NCI-H226 (cell line): ENCODE measurements around the gene MISP3.

Source experiments
- DNase-seq: peaks from one replicate; pipeline ENCODE4 v3.0.0-alpha.2; 2015

The MISP3 gene

DNA sequence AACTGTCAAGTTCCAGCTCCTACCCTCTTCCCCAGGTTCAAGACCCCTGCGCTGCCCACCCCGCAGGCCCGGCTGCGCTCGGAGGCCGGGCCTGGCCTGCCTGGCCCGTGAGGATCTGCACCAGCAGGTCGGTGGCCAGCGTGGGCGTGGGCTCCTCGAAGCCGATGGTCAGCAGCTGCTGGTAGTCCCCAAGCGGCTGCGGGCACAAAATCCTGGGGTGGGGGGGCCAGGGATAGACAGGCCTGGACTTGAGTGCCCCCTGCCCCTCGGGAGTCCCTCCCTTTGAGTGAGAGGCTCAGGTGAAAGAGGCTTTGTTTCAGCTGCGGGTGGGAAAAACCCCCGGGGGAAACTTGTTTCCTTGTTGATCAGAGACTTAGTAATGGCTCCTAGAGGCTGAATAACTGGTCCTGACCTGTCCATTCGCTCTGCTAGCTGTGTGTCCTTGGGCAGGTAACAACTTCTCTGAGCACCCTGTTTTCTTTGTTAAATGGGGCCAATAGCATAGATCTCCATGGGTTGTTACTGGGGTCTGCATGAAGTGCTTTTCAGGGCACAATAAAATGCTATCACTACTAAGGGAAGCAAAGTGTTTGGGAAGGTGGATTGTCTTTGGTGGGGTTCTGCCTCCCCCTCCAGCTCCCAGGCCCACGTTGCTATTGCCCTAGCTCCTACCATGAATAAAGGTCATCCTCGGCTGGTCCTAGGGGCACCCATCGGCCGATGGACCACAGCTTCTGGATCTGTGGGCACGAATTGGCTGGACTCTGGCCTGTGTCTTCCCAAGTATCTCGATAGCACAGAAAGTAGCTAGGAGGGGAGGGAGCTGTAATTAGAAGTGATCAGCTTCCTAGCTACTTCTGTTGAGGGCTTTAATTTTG is 9.4 kb downstream of the MISP3 start:
- DNase-seq = no peak

DNA sequence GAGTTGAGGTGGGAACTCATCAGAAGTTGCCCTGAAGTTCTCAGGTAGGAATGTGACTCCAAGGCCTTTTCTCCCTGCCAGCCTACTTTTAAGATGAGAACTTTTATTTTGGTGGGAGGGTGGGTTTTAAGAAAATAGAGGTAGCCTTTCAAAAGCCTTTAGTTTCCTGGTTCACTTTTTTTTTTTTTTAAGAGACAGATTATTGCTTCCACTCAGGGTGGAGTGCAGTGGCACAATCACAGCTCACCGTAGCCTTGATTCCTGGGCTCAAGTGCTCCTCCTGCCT is 10.0 kb downstream of the MISP3 start:
- DNase-seq = no peak

DNA sequence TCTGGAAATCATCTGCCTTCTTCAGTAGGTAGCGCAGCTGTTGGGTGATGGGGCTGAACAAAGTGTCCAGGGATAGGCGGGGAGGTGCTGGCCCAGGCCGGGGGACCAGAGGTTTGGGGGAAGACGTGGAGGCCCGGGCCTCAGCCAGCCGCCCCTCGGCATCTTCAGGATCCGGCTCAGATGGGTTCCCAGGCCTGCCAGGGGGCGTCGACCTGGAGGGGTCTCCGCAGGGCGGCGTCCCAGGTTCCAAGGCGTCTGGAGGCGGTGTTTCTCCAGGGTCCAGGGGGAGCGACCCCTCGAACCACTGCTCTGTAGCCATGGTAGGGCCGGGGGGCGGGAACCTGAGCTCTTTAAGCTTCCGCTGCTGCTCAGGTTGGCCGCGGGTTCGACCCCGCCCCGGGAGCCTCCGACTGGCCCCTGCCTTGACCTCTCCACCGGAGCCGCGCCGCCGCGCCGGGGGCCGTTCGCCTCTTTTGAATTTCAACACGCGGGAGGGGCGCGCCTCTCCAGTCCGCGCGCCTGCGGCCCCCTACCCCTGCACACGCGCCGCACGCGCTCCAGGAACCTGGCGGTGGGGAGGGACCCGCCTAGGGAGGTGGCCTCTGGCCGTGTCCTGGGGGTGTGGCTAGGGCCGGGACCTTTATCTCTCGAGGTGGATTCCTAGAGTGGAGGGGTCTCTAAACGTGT is 12.9 kb downstream of the MISP3 start, which contains the start of gene C19orf67:
C19orf67 (minus strand) TSS at position 475 of the 687 bp plus-strand sequence; CDS start at position 319, 156 bp downstream.
- no peak for DNase-seq

DNA sequence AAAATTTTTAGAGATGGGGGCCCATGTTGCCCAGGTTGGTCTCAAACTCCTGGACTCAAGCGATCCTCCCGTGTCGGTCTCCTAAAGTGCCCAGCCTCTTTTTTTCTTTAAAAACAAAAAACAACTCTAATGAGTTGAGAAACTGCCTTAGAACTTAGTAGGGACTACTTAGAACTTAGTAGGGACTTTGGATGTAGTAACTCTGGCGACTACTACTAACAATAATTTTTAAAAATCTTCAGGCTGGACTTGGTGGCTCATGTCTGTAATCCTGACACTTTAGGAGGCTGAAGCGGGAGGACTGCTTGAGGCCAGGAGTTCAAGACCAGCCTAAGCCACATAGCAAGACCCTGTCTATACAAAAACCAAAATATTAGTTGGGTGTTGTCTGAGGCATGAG is 13.5 kb downstream of the MISP3 start:
- DNase-seq = no peak

DNA sequence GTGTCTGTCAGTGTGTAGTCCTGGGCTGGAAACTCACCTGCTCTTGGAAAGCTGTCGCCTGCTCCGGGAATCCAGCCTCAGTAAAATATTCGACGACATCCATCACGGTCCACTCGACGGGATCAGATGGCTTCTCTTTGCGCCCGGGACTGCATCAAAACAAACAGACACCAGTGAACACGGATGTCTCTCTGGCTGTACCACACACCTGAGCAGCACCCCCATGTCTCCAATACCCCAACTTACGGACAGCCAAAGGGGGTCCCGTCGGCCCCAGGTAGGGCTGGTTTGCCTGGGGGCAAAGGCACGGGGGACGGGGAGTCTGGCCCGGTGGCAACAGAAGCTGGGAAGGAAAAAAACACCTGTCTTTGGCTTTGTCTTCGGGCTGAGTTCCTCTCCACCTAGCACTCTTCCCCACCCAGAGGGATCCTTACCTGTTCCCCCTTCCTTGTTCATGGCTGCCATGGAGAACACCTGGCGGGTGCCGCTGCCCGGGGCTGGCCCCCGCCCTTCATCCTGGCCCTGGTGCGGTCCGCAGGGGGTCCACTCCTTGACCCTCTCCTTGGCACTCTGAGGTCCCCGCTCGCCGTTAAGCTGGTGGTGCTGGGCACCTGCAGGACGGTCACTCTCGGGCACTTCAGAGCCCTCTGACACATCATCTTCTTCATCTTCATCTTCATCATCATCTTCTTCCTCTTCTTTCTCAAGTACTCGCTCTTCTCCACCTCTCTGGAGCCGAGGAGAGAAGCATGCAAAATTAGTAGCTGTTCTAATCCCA is 16.2 kb downstream of the MISP3 start:
- DNase-seq = no peak

DNA sequence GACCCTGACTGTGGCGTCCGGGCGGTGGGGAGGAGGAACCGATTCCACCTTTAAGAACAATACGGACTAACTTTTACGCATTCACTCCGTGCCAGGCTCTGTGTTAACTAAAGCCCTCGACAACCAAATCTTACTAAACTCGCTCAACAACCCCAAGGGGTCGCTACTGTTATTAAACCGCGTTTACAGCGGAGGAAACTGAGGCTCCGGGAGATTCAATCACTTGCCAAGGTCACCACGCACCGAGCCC is 16.8 kb downstream of the MISP3 start:
- no peak for DNase-seq

DNA sequence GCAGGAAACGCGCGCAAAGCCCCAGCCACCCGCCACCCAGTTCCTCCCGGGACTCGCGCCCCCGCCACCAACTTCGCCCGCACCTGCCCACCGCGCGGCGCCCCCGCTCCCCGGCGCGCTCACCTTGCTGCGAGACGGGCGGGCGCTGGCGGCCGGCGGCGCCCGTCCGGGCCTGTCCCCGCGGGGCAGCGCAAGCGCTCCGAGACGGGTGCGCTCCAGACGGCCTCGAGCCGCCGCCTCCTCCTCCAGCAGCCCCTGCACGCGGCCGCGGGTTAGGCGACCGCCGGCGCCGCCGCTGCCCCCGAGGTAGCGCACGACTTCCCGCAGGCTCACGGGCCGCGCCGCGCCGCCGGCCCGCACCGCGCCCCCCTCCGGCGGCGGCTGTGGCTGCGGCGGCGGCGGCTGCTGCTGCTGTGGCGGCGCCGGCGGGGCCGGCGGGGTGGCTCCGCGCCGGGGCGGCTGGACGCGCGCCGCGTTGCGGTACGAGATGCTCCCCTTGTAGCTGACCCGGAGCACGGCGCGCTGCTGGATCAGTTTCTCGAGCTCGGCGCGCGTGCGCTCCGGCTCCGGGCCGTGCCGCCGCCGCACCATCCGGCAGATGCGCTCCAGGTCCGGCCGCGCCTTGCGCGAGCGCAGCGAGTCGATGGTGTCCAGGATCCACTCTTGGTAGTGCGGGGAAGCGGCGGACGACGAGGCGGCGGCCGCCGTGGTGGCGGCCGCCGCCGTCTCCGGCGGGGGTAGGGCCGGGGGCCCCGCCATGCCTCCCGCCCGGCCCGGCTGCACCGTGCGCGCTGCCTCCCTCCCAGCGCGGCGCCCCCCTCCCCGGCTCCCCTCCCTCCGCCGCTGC is 17.3 kb downstream of the MISP3 start:
- peak; percentile 59 for DNase-seq

DNA sequence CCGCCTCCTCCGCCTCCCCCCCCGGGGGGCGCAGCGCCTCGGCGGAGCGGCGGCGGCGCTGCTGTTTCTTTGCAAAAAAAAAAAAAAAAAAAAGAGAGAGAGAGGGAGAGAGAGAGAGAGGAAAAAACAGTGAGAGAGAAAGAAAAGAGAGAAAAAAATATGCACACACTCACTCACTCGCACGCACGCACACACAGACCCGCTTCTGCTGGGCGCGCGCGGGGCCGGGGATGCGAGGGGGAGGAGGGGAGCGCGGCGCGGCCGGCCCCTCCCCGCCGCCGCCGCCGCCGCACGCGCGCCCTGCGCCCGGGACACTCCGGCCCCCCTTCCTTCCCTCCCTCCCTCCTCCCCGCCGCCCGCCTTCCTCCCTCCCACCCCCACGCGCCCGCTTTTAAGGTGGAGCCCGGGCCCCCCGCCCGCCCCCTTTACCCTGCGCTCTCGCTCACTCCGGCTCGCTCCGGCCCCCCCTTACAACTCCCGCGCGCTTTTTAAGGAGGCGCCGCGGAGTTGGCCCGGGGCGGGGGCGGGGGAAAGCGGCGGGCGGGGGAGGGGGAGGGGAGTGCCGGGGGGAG is 18.0 kb downstream of the MISP3 start, which contains the start of gene SAMD1:
SAMD1 (minus strand) TSS at position 243 of the 572 bp plus-strand sequence.
- DNase-seq = peak; percentile 69

DNA sequence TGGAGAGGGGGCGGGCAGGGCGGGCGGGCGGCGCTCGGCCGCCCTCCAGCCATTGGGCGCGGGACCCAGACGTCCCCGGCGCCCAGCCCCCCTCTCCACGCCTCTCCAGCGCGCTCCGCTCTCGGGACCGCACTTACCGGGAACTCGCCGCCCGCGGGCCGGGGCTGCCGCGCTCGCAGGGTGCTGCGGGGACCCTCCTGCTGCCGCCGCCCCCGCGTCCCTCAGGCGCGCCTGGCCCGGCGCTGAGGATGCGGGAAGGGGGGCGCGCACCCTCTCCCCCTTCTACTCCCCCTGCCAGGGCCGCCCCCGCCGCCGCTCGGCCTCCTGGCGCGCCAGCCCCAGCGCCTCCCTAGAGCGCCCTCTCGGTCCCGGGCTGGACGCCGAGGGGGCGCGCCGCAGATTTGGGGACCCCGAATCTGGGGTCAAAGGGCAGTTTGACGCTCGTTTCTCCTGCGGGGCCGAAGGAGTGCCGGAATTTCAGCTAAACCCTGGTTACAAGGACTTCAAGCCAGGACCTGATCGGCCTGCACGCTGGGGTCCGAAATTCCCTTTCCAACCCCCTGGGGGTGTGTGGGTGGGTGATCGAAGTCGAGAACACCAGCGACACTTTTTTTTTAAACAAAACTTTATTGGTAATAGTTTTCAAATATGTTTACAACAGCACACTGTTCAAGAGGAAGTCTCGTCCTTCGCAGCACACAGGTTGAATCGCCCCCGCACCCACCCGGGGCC is 18.7 kb downstream of the MISP3 start:
- DNase-seq = peak; percentile 20

DNA sequence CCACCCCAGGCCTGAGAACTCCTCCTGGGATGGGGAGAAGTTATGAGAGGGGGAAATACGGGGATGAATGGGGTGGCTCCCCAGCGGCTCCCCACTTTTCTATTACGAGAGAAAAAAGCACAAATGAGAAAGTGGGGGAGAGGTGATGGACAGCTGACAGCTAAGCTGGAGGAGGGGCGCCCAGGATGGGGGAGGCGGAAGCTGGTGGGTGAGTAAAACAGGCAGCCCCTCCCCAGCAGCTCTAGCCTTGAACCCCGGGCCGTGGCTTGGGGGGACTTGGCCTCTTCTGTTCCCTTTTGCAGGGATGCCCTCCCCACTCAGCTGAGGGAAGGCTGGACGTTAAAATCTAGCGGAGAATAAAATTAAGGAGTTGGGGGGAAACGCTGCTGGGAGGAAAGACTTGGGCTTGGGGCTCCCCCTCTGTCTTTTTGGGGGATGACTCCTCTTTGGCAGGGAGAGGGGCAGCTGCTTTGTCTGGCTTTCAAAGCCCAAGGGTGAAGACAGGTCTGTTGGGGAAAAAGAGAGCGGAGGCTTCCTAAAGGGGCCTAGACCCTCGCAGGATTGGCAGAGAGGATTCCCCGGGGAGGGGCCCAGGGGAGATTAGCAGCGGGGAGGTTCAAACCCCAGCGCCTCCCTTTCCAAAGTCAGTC is 19.4 kb downstream of the MISP3 start:
- no peak for DNase-seq

DNA sequence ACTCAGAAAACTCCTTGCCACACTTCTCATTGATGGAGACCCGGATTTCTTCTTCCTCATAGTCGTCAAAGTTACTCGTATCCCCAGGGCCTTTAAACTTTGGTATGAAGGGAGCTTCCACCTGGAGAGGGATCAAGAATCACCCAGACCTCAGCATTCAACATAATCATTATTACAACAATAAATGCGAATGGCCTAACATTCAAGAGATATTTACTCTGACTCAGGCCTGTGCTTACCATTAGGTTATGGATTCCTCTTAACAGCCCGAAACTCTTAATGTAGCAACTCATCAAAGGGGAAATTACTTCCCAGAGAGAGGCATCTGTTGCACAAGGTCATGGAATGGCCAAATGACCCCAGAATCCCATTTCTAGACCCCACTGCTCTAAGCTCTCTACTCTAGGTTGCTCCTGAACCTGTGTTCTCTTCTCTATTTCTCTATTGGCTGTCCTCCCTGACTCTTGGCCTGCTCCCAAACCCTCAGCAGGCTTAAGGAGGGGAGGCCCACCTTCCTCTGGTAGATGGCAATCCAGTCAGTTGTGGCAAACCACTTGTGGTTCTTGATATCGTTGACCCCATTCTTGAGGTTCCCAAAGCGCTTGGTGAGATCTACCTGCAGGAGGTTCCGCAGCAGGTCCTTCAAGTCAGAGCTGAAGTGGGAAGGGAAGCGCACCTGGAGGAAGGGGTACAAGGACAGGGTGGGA is 20.7 kb downstream of the MISP3 start:
- no peak for DNase-seq

DNA sequence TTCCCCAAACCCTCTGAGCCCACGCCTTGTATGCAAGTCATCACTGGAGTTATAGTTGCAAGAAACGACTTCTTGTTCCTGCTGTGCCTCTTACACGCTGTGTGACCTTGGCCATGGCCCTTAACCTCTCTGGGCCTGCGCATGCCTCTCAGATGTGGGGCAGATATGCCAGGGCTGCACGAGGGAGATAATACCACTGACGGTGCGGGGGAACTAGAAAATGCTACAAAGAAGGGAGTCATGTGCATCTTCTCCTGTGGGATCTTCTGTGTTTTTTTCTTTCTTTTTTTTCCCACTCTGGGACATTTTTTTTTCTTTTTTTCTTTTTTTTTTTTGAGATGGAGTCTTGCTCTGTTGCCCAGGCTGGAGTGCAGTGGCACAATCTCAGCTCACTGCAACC is 22.3 kb downstream of the MISP3 start:
- DNase-seq = no peak

DNA sequence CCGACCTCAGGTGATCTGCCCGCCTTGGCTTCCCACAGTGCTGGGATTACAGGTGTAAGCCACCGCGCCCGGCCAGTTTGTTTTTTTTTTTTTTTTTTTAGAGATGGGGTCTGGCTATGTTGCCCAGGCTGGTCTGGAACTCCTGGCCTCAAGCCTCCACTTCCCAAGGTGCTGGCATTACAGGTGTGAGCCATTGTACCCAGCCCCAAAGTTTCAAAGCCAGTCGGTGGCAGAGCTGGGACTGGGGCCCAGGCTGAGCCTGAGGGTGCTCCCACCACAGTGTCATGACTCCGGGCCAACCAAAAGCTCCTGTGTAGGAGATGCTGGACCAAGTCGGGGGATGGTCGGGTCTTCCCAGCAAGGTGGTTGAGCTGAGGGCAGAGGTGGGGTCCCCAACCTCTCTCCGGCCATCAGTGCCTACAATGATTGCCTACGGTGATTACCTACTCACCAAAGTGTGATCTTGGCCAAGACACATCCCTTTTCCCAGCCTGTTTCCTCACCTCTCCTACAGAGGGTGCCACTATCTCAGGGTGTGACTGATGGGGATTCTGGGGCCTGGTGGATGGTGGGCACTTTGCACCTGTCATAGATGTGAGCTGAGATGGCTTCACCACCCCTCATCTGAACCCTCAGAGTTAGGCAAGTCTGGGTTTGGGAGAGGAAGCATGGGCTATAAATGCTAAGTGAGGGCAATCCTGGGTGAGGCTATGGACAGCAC is 23.8 kb downstream of the MISP3 start:
- no peak for DNase-seq

DNA sequence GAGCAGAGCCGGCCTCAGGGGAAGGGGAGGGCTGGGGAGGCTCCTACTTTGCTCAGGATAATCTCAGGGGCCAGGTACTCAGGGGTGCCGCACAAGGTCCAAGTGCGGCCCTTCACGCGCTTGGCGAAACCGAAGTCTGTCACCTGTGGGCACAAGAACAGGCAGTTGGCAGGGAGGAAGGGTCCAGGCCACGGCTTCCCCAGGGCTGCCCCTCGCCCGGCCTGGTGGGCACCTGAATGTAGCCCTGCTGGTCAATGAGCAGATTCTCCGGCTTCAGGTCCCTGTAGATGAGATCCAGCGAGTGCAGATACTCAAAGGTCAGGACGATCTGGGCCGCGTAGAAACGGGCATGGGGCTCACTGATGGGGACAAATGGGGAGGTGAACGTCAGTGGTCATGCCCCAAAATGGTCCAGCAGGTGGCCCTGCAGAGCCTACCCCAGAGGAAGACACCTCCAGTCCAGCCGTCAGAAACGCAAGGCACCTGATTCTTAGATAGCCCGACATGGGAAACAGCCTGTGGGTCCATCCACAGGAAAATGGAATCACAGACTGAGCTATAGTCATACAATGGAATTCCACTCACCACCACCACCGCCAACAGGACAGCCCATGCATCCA is 25.1 kb downstream of the MISP3 start:
- no peak for DNase-seq

DNA sequence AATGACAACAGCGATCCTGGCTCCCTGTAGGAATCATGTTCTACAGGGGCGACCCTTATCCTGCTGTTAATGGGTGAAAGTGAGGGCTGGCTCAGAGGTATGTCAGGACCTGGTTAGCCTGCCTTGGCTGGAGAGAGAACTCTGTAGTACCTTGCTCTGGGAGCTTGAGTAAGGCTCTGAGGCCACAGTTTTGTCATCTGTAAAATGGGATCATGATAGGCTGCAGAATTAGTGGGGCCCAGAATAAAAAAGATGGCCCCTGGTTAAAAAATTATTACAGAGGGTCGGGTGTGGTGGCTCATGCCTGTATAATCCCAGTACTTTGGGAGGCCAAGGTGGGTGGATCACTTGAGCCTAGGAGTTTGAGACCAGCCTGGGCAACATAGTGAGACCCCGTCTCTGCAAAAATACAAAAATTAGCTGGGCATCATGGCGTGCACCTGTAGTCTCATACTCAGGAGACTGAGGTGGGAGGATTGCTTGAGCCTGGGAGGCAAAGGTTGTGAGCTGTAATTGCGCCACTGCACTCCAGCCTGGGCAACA is 28.5 kb downstream of the MISP3 start:
- no peak for DNase-seq

DNA sequence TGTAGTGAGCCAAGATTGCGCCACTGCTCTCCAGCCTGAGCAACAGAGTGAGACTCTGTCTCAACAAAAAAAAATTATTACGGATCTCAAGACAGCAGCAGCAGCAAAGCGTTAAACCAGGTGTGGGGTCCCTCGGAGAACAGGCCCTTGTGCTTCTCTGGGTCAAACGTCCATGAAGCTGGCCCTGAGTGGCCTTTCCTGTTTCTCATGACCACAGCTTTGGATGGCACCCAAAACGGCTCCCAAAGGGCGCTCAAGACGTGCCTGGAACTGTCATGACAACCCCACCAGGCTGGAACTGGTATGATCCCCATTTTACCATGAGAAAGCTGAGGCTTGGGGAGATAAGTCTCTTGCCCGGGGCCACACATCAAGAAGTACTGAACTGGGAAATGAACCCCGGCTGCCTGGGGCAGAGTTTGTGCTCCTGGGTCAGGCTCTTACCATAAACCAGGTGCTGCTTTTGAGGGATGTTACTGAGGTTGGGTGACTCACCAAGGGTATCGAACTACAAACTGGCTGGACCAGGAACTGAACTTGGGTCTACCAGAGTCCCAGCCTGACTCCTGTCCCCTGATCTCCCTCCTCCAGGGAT is 29.6 kb downstream of the MISP3 start:
- DNase-seq = no peak

DNA sequence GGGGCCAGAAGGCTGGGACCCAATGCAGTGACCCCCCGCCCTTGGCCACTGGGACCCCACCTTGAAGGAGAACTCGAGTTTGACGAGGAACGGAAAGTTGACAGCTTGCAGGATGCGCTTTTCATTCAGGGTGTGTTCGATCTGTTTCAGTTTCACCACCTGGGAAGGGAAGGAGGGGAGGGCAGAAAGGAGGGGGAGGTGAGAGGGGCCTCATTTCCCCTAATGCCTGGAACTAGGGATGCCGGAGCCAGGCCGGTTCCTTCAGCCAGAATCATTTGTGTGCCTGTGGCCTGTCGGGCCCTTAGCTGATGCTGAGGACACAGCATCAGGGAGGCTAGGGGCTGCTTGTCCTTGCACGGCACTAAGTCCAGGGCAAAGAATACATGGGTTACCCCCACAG is 30.2 kb downstream of the MISP3 start:
- DNase-seq = no peak

DNA sequence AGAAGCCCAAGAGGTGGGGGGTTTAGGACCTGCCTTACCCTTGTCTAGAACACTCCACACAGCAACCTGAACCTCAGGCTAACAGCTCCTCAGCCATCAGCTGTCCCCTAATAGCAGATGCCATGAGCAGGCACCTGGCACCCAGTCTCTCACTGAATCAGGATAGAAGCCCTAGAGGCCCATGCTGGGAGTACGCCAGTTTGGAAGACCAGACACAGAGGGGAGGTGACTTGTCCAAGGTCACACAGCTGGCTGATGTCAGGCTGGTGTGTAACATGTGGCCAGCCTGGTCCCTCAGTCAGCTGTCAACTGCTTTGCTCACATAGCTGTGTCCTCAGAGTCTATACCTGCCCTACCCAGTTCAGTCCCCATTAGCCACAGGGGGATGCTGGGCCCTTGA is 30.7 kb downstream of the MISP3 start:
- no peak for DNase-seq

DNA sequence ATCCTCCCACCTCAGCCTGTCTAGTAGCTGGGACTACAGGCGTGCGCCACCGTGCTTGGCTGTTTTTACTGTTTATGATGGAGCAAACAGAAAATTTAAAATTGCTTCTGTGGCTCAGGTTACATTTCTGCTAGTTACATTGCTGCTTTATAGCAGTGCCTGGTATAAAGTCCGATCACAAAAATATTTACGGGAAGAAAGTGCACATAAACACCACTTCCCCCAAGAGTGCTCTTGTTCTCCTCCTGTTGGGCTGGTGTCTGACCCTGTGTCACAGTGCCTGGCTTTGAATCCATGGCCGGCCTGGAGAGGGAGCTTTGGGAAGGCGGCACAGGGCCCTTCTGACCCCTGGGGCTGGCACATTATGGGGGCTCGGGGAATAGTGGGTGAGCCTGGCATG is 33.1 kb downstream of the MISP3 start:
- DNase-seq = no peak
